ENCODE measurements around the gene AARS2. TPM values are rescaled to one million over a fixed set of nuclear protein-coding genes. Genes with fewer than 3 reads are reported as not detected.

AARS2 gene
- total and polyA plus RNA-seq, 9 of the 15 experiments (the other 6 are each of a cell fraction or from before 2014, with no cell fraction given): 0.97 to 34.0 (median 18.3) TPM

- TF ChIP-seq ZBTB40 (IDR thresholded peaks at IDR 0.05) (no peak; the same call in 1 of the 2 replicates), ZBTB40 (CRISPR knock-in tag; IDR thresholded peaks at IDR 0.05) (no peak), NFXL1 (CRISPR knock-in tag; IDR thresholded peaks at IDR 0.05) (no peak), MED1 (CRISPR knock-in tag; IDR thresholded peaks at IDR 0.05; ENCODE audit: borderline replicate concordance) (no peak), THAP7 (CRISPR knock-in tag; IDR thresholded peaks at IDR 0.05) (0 out of 2 replicates have a peak, but pooled peaks have one; percentile 27), RBBP5 (IDR thresholded peaks at IDR 0.05; ENCODE audit: borderline replicate concordance, insufficient read depth, low read length, poor library complexity, severe bottlenecking) (peak; percentile 80), SMAD1 (IDR thresholded peaks at IDR 0.05; ENCODE audit: low read depth, low read length, partially characterized antibody) (no peak), RFX5 (IDR thresholded peaks at IDR 0.05; ENCODE audit: low read depth, low read length) (no peak), HMGN3 (IDR thresholded peaks at IDR 0.05; ENCODE audit: borderline replicate concordance, extremely low read depth, insufficient read length, low read depth, low read length) (peak; percentile 38), CREM (IDR thresholded peaks at IDR 0.05; ENCODE audit: low read depth) (peak; percentile 36; the same call in 1 of the 2 replicates)
These were observed 48.0 kb downstream of the AARS2 start, which contains the start of gene NFKBIE (continued) for GRCh38 chr6:44265007-44265721.
